HepG2 (cell line): ENCODE results near the gene TSPAN8. TPM values are rescaled to one million over a fixed set of nuclear protein-coding genes. Genes with fewer than 3 reads are reported as not detected.
"Not testable (repeated sequence)": the region's sequence is repeated elsewhere in the genome, so short reads cannot be mapped to it uniquely, and the experiment has no call there.

ENCODE experiments used
- ATAC-seq: fragments of 200-7000 bp; cut with Tn5 transposase; 3 replicates; pipeline ENCODE4 v1.9.1; 2020; ENCODE audit warnings: mild to moderate bottlenecking, moderate library complexity
- BruUV-seq: library from RNA; stranded (reverse); fragments of 400-500 nt; replicated peaks from 2 replicates; lab custom pipeline; 2021; lab: Mats Ljungman, UMichigan
- CTCF ChIA-PET: fragments of 300-600 bp; formaldehyde crosslinking; extraction: SDS; loops from one replicate; lab custom pipeline; 2021; ENCODE audit warnings: low total read pairs, inconsistent platforms, low intra/inter-chr PET ratio; lab: Yijun Ruan, JAX
- POLR2A ChIA-PET: fragments of 350-600 bp; sonication (Branson Sonifier 250); formaldehyde crosslinking; loops from one replicate; lab custom pipeline; 2020; ENCODE audit warnings: antibody characterized with exemption, inconsistent platforms; lab: Yijun Ruan, JAX
- DNase-seq: peaks from one replicate; pipeline ENCODE4 v3.0.0-alpha.2; 2015; ENCODE audit warnings: low spot score
- FAIRE-seq: peaks from 3 replicates; lab custom pipeline; 2011; peaks lifted over from hg19 to GRCh38; lab: Jason Lieb, UNC
- H2AFZ ChIP-seq: one replicate; pipeline ENCODE4 v1.6.1; 2011; ENCODE audit warnings: low read length, inconsistent platforms
- H3K27ac ChIP-seq: fragments of 300-600 bp; 3 replicates; pipeline ENCODE4 v1.8.0; 2011; ENCODE audit warnings: mixed run types, mild to moderate bottlenecking, mixed read lengths, low read length, inconsistent platforms; ENCODE audit not compliant: insufficient read depth; ENCODE audit errors: extremely low read length
- H3K27me3 ChIP-seq, 2 experiments: fragments of 200-600 bp in 1 of 2; 2 replicates in 1 of 2; 3 replicates in 1 of 2; pipeline versions ENCODE4 v1.6.0 to v1.8.0; 2011; ENCODE audit warnings: low read length in 2 of 2, mild to moderate bottlenecking in 2 of 2, moderate library complexity in 2 of 2, inconsistent platforms in 1 of 2; ENCODE audit not compliant: insufficient read depth in 2 of 2, control insufficient read depth in 1 of 2
- H3K36me3 ChIP-seq, 2 experiments: fragments of 200-600 bp in 1 of 2; replicated peaks in 1 of 2; 2 replicates in 1 of 2; 3 replicates in 1 of 2; pipeline versions ENCODE4 v1.5.1 to v1.8.0; 2011; ENCODE audit warnings: low read length in 2 of 2, inconsistent platforms in 1 of 2; ENCODE audit not compliant: insufficient read depth in 2 of 2, control insufficient read depth in 1 of 2
- H3K4me1 ChIP-seq: 2 replicates; pipeline ENCODE4 v1.5.1; 2012; ENCODE audit warnings: low read length, inconsistent platforms; ENCODE audit not compliant: insufficient read depth
- H3K4me2 ChIP-seq: 2 replicates; pipeline ENCODE4 v1.6.0; 2011; ENCODE audit warnings: low read depth, low read length, inconsistent platforms
- H3K4me3 ChIP-seq, 3 experiments: fragments of 200-600 bp in 1 of 3; sonication (generic), shearing (Covaris generic) in 1 of 3; replicated peaks in 1 of 3; 2 replicates each; pipeline ENCODE4 v1.5.1; 2011 to 2016; ENCODE audit warnings: low read length in 3 of 3, inconsistent platforms in 2 of 3, low read depth in 2 of 3, mild to moderate bottlenecking in 2 of 3, control low read depth in 1 of 3, mixed read lengths in 1 of 3; ENCODE audit not compliant: insufficient read depth in 1 of 3
- H3K79me2 ChIP-seq: one replicate; pipeline ENCODE4 v1.6.1; 2011; ENCODE audit warnings: low read length, inconsistent platforms; ENCODE audit not compliant: insufficient read depth
- H3K9ac ChIP-seq: 2 replicates; pipeline ENCODE4 v1.6.0; 2011; ENCODE audit warnings: mild to moderate bottlenecking, low read depth, low read length, inconsistent platforms; ENCODE audit not compliant: insufficient read depth
- H3K9me3 ChIP-seq: 2 replicates; pipeline ENCODE4 v1.5.1; 2012; ENCODE audit warnings: mild to moderate bottlenecking, low read length
- H4K20me1 ChIP-seq: 2 replicates; pipeline ENCODE4 v1.6.0; 2011; ENCODE audit warnings: inconsistent platforms, mild to moderate bottlenecking, low read length, moderate library complexity; ENCODE audit not compliant: insufficient read depth
- HMGXB3 ChIP-seq: sonication (generic); formaldehyde crosslinking; IDR thresholded peaks from 2 replicates; pipeline ENCODE4 v1.4.0; 2020; ENCODE audit warnings: missing genetic modification reagents, borderline replicate concordance
- NFYB ChIP-seq: sonication (generic); formaldehyde crosslinking; IDR thresholded peaks from 2 replicates; pipeline ENCODE4 v1.4.0; 2020; ENCODE audit warnings: missing genetic modification reagents
- NFYC ChIP-seq: IDR thresholded peaks from 2 replicates; pipeline ENCODE4 v1.6.1; 2016; ENCODE audit warnings: missing genetic modification reagents, missing compliant biosample characterization
- POGZ ChIP-seq: sonication (generic); formaldehyde crosslinking; IDR thresholded peaks from 2 replicates; pipeline ENCODE4 v1.4.0; 2020; ENCODE audit warnings: mild to moderate bottlenecking, missing genetic modification reagents
- ZMYM4 ChIP-seq: sonication (generic); formaldehyde crosslinking; IDR thresholded peaks from 2 replicates; pipeline ENCODE4 v1.8.1; 2023; ENCODE audit warnings: mild to moderate bottlenecking, missing genetic modification reagents
- WGBS: methylation state at CpG from one replicate; pipeline ENCODE4 v1.1.6; 2017; ENCODE audit warnings: low lambda C conversion rate; 5-methylcytosine and 5-hydroxymethylcytosine counted together
- in situ Hi-C: cut with HindIII; loops from 2 replicates; pipeline ENCODE4 v1.10.0; 2017; ENCODE audit warnings: low pct_unique_long_range_greater_than_20kb; ENCODE audit not compliant: extremely low pct_ligation_motif_present
- intact Hi-C: fragments of 100-400 bp; cut with micrococcal nuclease; formaldehyde crosslinking; loops from one replicate; pipeline ENCODE4 v1.10.0; 2022; ENCODE audit not compliant: unreplicated experiment
- polyA plus RNA-seq, 8 experiments: library from polyadenylated mRNA; depleted of rRNA in 3 of 8; stranded (reverse) in 7 of 8; unstranded in 1 of 8; fragments of >200 nt; fragmentation: Illumina TruSeq in 4 of 8; extraction: Trizol in 4 of 8; gene quantifications; 2 replicates each; pipeline versions ENCODE4 v1.2.1 to v1.2.3, GENCODE V29; 2011 to 2016; ENCODE audit warnings: low read depth in 4 of 8, missing spikeins in 1 of 8, mixed read lengths in 1 of 8; ENCODE audit not compliant: insufficient read depth in 1 of 8
- total RNA-seq, 5 experiments: library from RNA; depleted of rRNA; stranded (reverse); fragments of >200 nt; fragmentation: Illumina TruSeq; extraction: Trizol; gene quantifications; 2 replicates each; pipeline ENCODE4 v1.2.3, GENCODE V29; 2016; ENCODE audit warnings: low read depth in 1 of 5

Gene TSPAN8
- total and polyA plus RNA-seq, 2 of the 13 experiments (the other 11 are each of a cell fraction or from before 2014, with no cell fraction given), result 3.4 to 3.9 TPM

GRCh38 chr12:71165780-71166179 lies 8.0 kb upstream of the TSPAN8 start:
- not testable (repeated sequence) for H3K27ac ChIP-seq

More at GRCh38 chr12:71165780-71166179, 8.0 kb upstream of the TSPAN8 start:
- FAIRE-seq, intact Hi-C loops, H3K9ac ChIP-seq, H3K79me2 ChIP-seq, H3K36me3 ChIP-seq, POLR2A ChIA-PET, H3K4me3 ChIP-seq, H3K9me3 ChIP-seq, ATAC-seq, BruUV-seq, H4K20me1 ChIP-seq, DNase-seq, CTCF ChIA-PET, H3K27me3 ChIP-seq, in situ Hi-C loops, H3K4me2 ChIP-seq, H2AFZ ChIP-seq: not testable (repeated sequence)
- 100% methylated on average over 1 of the region's 5 CpGs for WGBS
- peaks cover 66% of the 10 kb centered on the region for H3K4me1 ChIP-seq
- TF ChIP-seq NFYB, result peak; percentile 56
- TF ChIP-seq ZMYM4 (CRISPR knock-in tag), result peak; percentile 62; the same call in 1 of the 2 replicates
- TF ChIP-seq HMGXB3 (CRISPR knock-in tag), result peak; percentile 59; the same call in 1 of the 2 replicates
- peak; percentile 38; the same call in 1 of the 2 replicates for TF ChIP-seq POGZ
- peak; percentile 41; the same call in 1 of the 2 replicates for TF ChIP-seq NFYC (CRISPR knock-in tag)
